GM12801 (cell line): ENCODE results near the gene SH2D4B.

Experiments used
- TF ChIP-seq, protein P1 (sequence below): IDR thresholded peaks from one replicate; pipeline ENCODE4 v1.5.1; 2011; ENCODE audit warnings: control low read depth; ENCODE audit not compliant: insufficient read length; ENCODE audit errors: extremely low read depth

SH2D4B gene

DNA sequence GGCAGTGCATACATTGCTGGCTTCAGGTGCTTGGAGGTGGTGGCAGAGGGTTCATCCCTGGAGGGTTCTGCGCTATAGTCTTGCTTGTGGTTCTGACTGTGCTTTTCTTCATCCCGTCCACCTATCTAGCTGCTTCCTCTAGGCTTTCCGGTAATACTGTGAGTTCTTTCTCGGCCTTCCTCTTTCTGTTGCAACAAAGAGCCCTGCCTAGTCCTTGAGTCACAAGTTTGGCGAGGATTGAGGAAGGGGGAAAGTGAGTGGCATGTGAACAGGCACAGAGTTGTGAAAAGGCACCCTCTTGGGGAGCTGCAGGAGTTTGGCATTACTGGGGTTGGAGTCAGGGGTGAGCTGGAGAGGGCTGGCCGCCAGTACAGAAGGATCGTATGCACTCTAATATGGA is 123.0 kb downstream of the SH2D4B start:
- TF ChIP-seq, protein P1, sequence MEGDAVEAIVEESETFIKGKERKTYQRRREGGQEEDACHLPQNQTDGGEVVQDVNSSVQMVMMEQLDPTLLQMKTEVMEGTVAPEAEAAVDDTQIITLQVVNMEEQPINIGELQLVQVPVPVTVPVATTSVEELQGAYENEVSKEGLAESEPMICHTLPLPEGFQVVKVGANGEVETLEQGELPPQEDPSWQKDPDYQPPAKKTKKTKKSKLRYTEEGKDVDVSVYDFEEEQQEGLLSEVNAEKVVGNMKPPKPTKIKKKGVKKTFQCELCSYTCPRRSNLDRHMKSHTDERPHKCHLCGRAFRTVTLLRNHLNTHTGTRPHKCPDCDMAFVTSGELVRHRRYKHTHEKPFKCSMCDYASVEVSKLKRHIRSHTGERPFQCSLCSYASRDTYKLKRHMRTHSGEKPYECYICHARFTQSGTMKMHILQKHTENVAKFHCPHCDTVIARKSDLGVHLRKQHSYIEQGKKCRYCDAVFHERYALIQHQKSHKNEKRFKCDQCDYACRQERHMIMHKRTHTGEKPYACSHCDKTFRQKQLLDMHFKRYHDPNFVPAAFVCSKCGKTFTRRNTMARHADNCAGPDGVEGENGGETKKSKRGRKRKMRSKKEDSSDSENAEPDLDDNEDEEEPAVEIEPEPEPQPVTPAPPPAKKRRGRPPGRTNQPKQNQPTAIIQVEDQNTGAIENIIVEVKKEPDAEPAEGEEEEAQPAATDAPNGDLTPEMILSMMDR, result no peak

DNA sequence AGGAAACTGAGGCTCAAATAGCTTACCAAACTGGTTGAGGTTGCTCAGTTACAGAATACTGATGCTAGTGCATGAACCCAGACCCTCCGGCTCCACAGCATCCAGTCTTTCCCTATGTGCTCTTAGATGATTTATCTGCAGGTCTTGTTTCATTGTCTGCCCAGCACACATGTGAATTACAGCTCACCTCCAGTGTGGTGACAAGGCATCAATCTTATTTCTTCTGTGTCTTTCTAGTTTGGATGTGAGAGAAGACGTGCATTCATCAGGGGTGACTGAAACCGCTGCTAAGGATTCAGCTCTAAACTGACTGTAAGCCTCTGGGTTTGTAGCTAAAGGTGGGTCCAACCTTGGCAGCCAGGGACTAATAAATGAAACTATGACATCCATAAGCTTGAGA is 123.8 kb downstream of the SH2D4B start:
- TF ChIP-seq, protein P1, result no peak

GRCh38 chr10:80662429-80663261 is 124.9 kb downstream of the SH2D4B start:
- TF ChIP-seq, protein P1, result no peak

GRCh38 chr10:80664071-80664680 is 126.5 kb downstream of the SH2D4B start:
- TF ChIP-seq, protein P1, result peak; percentile 19

DNA sequence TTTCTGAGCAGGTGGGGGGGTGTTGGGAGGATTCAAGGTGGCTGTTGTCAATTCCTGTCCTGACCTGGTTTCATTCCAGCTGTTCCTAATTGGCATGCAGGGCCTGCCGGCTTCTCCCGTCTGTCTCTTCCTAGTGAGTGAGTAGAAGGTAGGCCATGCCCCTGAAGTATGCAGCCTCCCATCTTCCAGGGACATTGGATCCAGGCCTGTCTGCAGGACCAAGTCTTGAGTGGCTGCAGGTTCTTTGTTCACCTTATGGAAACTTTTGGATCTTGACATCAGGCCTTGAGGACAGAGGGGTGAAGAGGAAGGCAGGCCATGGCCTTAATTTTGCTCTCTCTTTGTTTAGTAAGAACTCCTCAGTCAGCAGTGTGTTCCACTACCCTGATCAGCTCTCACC is 131.8 kb downstream of the SH2D4B start:
- TF ChIP-seq, protein P1, result no peak

GRCh38 chr10:80670774-80671173 is 133.1 kb downstream of the SH2D4B start:
- TF ChIP-seq, protein P1, result no peak

DNA sequence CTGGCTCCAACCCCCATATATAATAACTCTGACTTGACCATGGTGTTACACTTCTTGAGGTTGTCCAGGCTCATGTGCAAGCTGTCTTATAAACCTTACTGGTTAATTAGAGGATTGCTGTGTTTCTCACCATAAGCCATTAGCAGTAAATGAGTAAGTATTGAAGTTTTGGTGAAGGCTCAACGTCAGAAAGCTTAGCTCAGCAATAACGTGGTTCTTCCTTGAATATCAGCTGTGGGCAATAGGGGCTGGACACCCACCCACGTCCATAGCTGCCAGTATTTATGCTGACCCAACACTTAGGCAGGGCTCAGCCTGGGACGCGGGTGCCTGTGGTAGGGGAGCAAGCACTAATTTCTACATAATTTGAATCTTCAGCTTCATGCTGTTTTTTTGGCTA is 134.1 kb downstream of the SH2D4B start:
- TF ChIP-seq, protein P1, result no peak
